SK-N-SH (cell line): Measurements from ENCODE around the gene ANXA7. TPM values are rescaled to one million over a fixed set of nuclear protein-coding genes. Genes with fewer than 3 reads are reported as not detected.

Experiments
- CTCF ChIA-PET: fragments of 300-600, 350-600 bp; formaldehyde crosslinking; extraction: SDS; loops from one replicate; lab custom pipeline; 2021; lab: Yijun Ruan, JAX
- POLR2A ChIA-PET: fragments of 350-600 bp; sonication (Branson Sonifier 250); formaldehyde crosslinking; extraction: SDS; loops from one replicate; lab custom pipeline; 2020; ENCODE audit warnings: antibody characterized with exemption, inconsistent platforms; lab: Yijun Ruan, JAX
- DNase-seq: peaks from one replicate; pipeline ENCODE4 v3.0.0; 2012
- H2AFZ ChIP-seq: fragments of 200-600 bp; sonication (generic); 2 replicates; pipeline ENCODE4 v1.8.1; 2016; ENCODE audit warnings: antibody characterized with exemption, mild to moderate bottlenecking, low read depth
- H3F3A ChIP-seq: fragments of 200-600 bp; sonication (generic); replicated peaks from 2 replicates; pipeline ENCODE3; 2016; ENCODE audit warnings: antibody characterized with exemption, mild to moderate bottlenecking; ENCODE audit not compliant: insufficient read depth
- H3K27ac ChIP-seq, 2 experiments: fragments of 200-500 bp in 1 of 2; fragments of 200-600 bp in 1 of 2; sonication (Bioruptor generic) in 1 of 2; sonication (generic), shearing (Covaris generic) in 1 of 2; 2 replicates each; pipeline versions ENCODE4 v1.5.1 to v1.6.1; 2014 to 2016; ENCODE audit warnings: low read depth in 2 of 2, inconsistent platforms in 1 of 2, low read length in 1 of 2, mild to moderate bottlenecking in 1 of 2, mixed read lengths in 1 of 2
- H3K27me3 ChIP-seq: fragments of 200-600 bp; sonication (generic), shearing (Covaris generic); 2 replicates; pipeline ENCODE4 v1.6.1; 2016; ENCODE audit warnings: mixed run types; ENCODE audit not compliant: insufficient read depth
- H3K36me3 ChIP-seq, 2 experiments: fragments of 200-500 bp in 1 of 2; fragments of 200-600 bp in 1 of 2; sonication (Bioruptor generic) in 1 of 2; sonication (generic) in 1 of 2; replicated peaks in 1 of 2; 2 replicates each; pipeline versions ENCODE3 to v1.5.1; 2014 to 2016; ENCODE audit warnings: low read length in 1 of 2, mild to moderate bottlenecking in 1 of 2; ENCODE audit not compliant: insufficient read depth in 2 of 2, control insufficient read depth in 1 of 2
- H3K4me1 ChIP-seq, 2 experiments: fragments of 200-500 bp in 1 of 2; fragments of 200-600 bp in 1 of 2; sonication (Bioruptor generic) in 1 of 2; sonication (generic), shearing (Covaris generic) in 1 of 2; 2 replicates each; pipeline versions ENCODE4 v1.5.1 to v1.6.1; 2014 to 2016; ENCODE audit warnings: low read depth in 1 of 2, low read length in 1 of 2, mixed run types in 1 of 2; ENCODE audit not compliant: insufficient read depth in 2 of 2, control insufficient read depth in 1 of 2
- H3K4me2 ChIP-seq: fragments of 200-600 bp; sonication (generic), shearing (Covaris generic); 2 replicates; pipeline ENCODE4 v1.6.1; 2017; ENCODE audit warnings: mixed run types
- H3K4me3 ChIP-seq, 2 experiments: fragments of 200-500 bp in 1 of 2; fragments of 200-600 bp in 1 of 2; sonication (Bioruptor generic) in 1 of 2; sonication (generic), shearing (Covaris generic) in 1 of 2; 2 replicates each; pipeline versions ENCODE4 v1.5.1 to v1.8.1; 2014 to 2016; ENCODE audit warnings: low read depth in 2 of 2, inconsistent platforms in 1 of 2, low read length in 1 of 2, mild to moderate bottlenecking in 1 of 2, mixed read lengths in 1 of 2, moderate library complexity in 1 of 2
- H3K79me2 ChIP-seq: fragments of 200-600 bp; sonication (generic); 2 replicates; pipeline ENCODE4 v1.8.1; 2017; ENCODE audit warnings: mild to moderate bottlenecking; ENCODE audit not compliant: insufficient read depth
- H3K9ac ChIP-seq: fragments of 200-600 bp; sonication (generic); 2 replicates; pipeline ENCODE4 v1.6.1; 2017; ENCODE audit warnings: mixed run types
- H3K9me2 ChIP-seq: fragments of 200-600 bp; sonication (generic); 2 replicates; pipeline ENCODE4 v1.6.1; 2017; ENCODE audit warnings: mixed run types
- H3K9me3 ChIP-seq: fragments of 200-600 bp; sonication (generic); 2 replicates; pipeline ENCODE4 v1.6.1; 2017; ENCODE audit warnings: mixed run types, mild to moderate bottlenecking, moderate library complexity
- H4K20me1 ChIP-seq: fragments of 200-600 bp; sonication (generic); 2 replicates; pipeline ENCODE4 v1.6.1; 2017; ENCODE audit warnings: mild to moderate bottlenecking, mixed run types; ENCODE audit not compliant: insufficient read depth
- FOSL2 ChIP-seq: IDR thresholded peaks from 2 replicates; pipeline ENCODE4 v1.4.0; 2012; ENCODE audit warnings: low read depth, mild to moderate bottlenecking, moderate library complexity, borderline replicate concordance
- FOXM1 ChIP-seq: IDR thresholded peaks from 2 replicates; pipeline ENCODE4 v1.4.0; 2012; ENCODE audit warnings: low read depth, mild to moderate bottlenecking
- JUND ChIP-seq: IDR thresholded peaks from 2 replicates; pipeline ENCODE4 v1.4.0; 2012
- RXRA ChIP-seq: IDR thresholded peaks from 2 replicates; pipeline ENCODE4 v1.4.0; 2012; ENCODE audit warnings: low read depth, mild to moderate bottlenecking, borderline replicate concordance
- SMC3 ChIP-seq: IDR thresholded peaks from 2 replicates; pipeline ENCODE4 v1.6.1; 2012; ENCODE audit warnings: low read depth, low read length, improper control_type of control experiment
- YY1 ChIP-seq: IDR thresholded peaks from 2 replicates; pipeline ENCODE4 v1.4.0; 2012; ENCODE audit warnings: low read depth, mild to moderate bottlenecking
- ZBTB33 ChIP-seq: IDR thresholded peaks from 2 replicates; pipeline ENCODE4 v1.4.0; 2012; ENCODE audit warnings: low read depth, borderline replicate concordance
- WGBS: methylation state at CpG from one replicate; pipeline ENCODE4 v1.1.6; 2017; ENCODE audit warnings: low lambda C conversion rate; 5-methylcytosine and 5-hydroxymethylcytosine counted together
- polyA plus RNA-seq, 3 experiments: library from polyadenylated mRNA; depleted of rRNA; stranded (reverse); fragments of >200 nt; gene quantifications; 2 replicates each; pipeline ENCODE4 v1.2.3, GENCODE V29; 2012
- TF ChIP-seq, protein P1 (sequence below): IDR thresholded peaks from 2 replicates; pipeline ENCODE4 v1.4.0; 2012; ENCODE audit warnings: low read depth

The ANXA7 gene
- polyA plus RNA-seq, 1 of the 3 experiments (the other 2 are of a cell fraction) = 65.7 TPM

DNA sequence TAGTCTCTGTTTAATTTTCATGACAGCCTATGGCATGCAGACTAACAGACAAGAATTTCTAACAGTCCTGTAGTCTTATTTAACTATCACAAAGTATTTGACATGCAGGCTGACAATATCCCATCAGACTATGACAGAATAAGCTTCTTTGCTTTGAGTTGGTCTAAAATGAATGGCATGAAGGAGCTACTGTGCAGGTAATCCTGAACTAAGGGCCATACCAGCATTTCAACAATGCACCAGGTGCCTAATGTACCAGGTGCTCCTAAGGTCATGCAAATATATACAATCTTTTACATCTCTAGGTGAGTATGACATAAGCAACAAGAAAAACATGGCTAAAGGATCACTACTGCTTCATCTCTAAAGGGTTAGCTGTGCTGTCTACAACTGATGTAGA, 33.1 kb upstream of the ANXA7 start (continued):
- no peak for TF ChIP-seq RXRA

- H3K9ac ChIP-seq = no peak overlapping the region
- H3K36me3 ChIP-seq = peaks cover 43 to 55% of the 10 kb centered on the region in 2 experiments
- H3K9me3 ChIP-seq = no peaks in the 10 kb centered on the region
- no peak overlapping the region for H3K4me3 ChIP-seq
- TF ChIP-seq ZBTB33 (no peak), RXRA (no peak), FOXM1 (no peak), JUND (no peak), YY1 (no peak)
- TF ChIP-seq, protein P1, sequence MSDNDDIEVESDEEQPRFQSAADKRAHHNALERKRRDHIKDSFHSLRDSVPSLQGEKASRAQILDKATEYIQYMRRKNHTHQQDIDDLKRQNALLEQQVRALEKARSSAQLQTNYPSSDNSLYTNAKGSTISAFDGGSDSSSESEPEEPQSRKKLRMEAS = no peak
- H4K20me1 ChIP-seq = no peaks in the 10 kb centered on the region
- POLR2A ChIA-PET = no interaction called here
- CTCF ChIA-PET = interaction anchor here (1.0 kb wide), 1 partner anchor 203 kb away, joined by 3 read pairs; no protein-coding TSS in a partner anchor
- H3K79me2 ChIP-seq = no peaks in the 10 kb centered on the region
- H3K9me2 ChIP-seq = no peaks in the 10 kb centered on the region
- H2AFZ ChIP-seq = no peak overlapping the region
- WGBS = 100% methylated on average over 1 of the region's 1 CpG
- DNase-seq = no peak
- no peak overlapping the region for H3K27ac ChIP-seq
- H3K4me1 ChIP-seq = peaks cover 0 to 9% of the 10 kb centered on the region in 2 experiments; a peak in 1 of 4 replicates
- peaks cover 10% of the 10 kb centered on the region for H3F3A ChIP-seq
- H3K27me3 ChIP-seq = no peaks in the 10 kb centered on the region
- H3K4me2 ChIP-seq = no peak overlapping the region
These were observed 30.6 kb upstream of the ANXA7 start for GRCh38 chr10:73444457-73444856.

- DNase-seq = no peak
- H3K4me1 ChIP-seq = peaks cover 0 to 14% of the 10 kb centered on the region in 2 experiments; a peak in 1 of 4 replicates
- H4K20me1 ChIP-seq = no peaks in the 10 kb centered on the region
- H3K9me3 ChIP-seq = no peaks in the 10 kb centered on the region
- peak overlapping the region; percentile 10; the same call in 1 of the 2 replicates for H3K4me2 ChIP-seq
- H2AFZ ChIP-seq = peak overlapping the region; percentile 9; the same call in 1 of the 2 replicates
- POLR2A ChIA-PET = no interaction called here
- WGBS = 57% methylated on average over 1 of the region's 1 CpG
- no peak overlapping the region for H3K4me3 ChIP-seq
- H3K36me3 ChIP-seq = peaks cover 46 to 51% of the 10 kb centered on the region in 2 experiments
- peaks cover 16% of the 10 kb centered on the region for H3F3A ChIP-seq
- CTCF ChIA-PET = no interaction called here
- H3K79me2 ChIP-seq = no peaks in the 10 kb centered on the region
- peak; percentile 57; the same call in 1 of the 2 replicates for TF ChIP-seq FOSL2
- no peak for TF ChIP-seq SMC3
- TF ChIP-seq, all 33 proteins: peak for 1
- Histone ChIP-seq H3K9ac (no peak overlapping the region), H3K27me3 (no peaks in the 10 kb centered on the region), H3K27ac (peak overlapping the region in 1 of 2 experiments; percentile 31; a peak in 2 of 4 replicates), H3K9me2 (no peaks in the 10 kb centered on the region)
These were observed 25.9 kb upstream of the ANXA7 start for GRCh38 chr10:73439605-73440312.
